ENCODE results near the gene EEFSEC. TPM values are rescaled to one million over a fixed set of nuclear protein-coding genes. Genes with fewer than 3 reads are reported as not detected.

Gene EEFSEC
- total and polyA plus RNA-seq, 5 donors from 2014 or later = 16.9 to 21.9 (median 18.5) TPM

- Histone ChIP-seq H3K4me1 (ENCODE audit: control insufficient read depth, insufficient read depth, low read length, poor library complexity, severe bottlenecking) (peaks cover 8% of the 10 kb centered on the region), H3K36me3 (ENCODE audit: control insufficient read depth, insufficient read depth, low read length) (no peaks in the 10 kb centered on the region), H3K9me3 (ENCODE audit: control insufficient read depth in 2 of 2, low read length in 2 of 2) (no peaks in the 10 kb centered on the region), H3K4me3 (ENCODE audit: low read depth, low read length) (no peak overlapping the region), H3K27ac (ENCODE audit: insufficient read depth, low read length, poor library complexity, severe bottlenecking) (no peak overlapping the region), H3K27me3 (ENCODE audit: control insufficient read depth, insufficient read depth, low read length) (peaks cover 5% of the 10 kb centered on the region)
- H3K9me3 Mint-ChIP-seq = peaks cover 0 to 3% (median 0%) of the 10 kb centered on the region in 7 donors
- H3K27me3 Mint-ChIP-seq = peaks cover 38% of the 10 kb centered on the region
- no peak overlapping the region for H3K4me3 Mint-ChIP-seq
- H3K36me3 Mint-ChIP-seq = peaks cover 3% of the 10 kb centered on the region
- peaks cover 0 to 8% (median 2%) of the 10 kb centered on the region in 4 donors for H3K4me1 Mint-ChIP-seq
- ATAC-seq (ENCODE audit: low read depth in 2 of 2) = no peak
- no peak overlapping the region for H3K27ac Mint-ChIP-seq
- DNase-seq = no peak
Observed at GRCh38 chr3:128427175-128427857, 274.0 kb downstream of the EEFSEC start.

GRCh38 chr3:128427872-128428822 is 274.9 kb downstream of the EEFSEC start:
- peaks cover 8% of the 10 kb centered on the region for H3K4me1 ChIP-seq (ENCODE audit: control insufficient read depth, insufficient read depth, low read length, poor library complexity, severe bottlenecking)
- peaks cover 0 to 10% (median 2%) of the 10 kb centered on the region in 4 donors for H3K4me1 Mint-ChIP-seq
- no peaks in the 10 kb centered on the region for H3K9me3 ChIP-seq (ENCODE audit: control insufficient read depth in 2 of 2, low read length in 2 of 2)
- no peak for ATAC-seq (ENCODE audit: low read depth in 2 of 2)
- H3K4me3 Mint-ChIP-seq = no peak overlapping the region
- peaks cover 5% of the 10 kb centered on the region for H3K27me3 ChIP-seq (ENCODE audit: control insufficient read depth, insufficient read depth, low read length)
- peaks cover 0 to 3% (median 0%) of the 10 kb centered on the region in 7 donors for H3K9me3 Mint-ChIP-seq
- H3K27ac ChIP-seq (ENCODE audit: insufficient read depth, low read length, poor library complexity, severe bottlenecking) = no peak overlapping the region
- H3K4me3 ChIP-seq (ENCODE audit: low read depth, low read length) = no peak overlapping the region
- H3K36me3 ChIP-seq (ENCODE audit: control insufficient read depth, insufficient read depth, low read length) = no peaks in the 10 kb centered on the region
- H3K27me3 Mint-ChIP-seq = peaks cover 41% of the 10 kb centered on the region
- H3K36me3 Mint-ChIP-seq = peaks cover 3% of the 10 kb centered on the region
- DNase-seq = no peak
- H3K27ac Mint-ChIP-seq = no peak overlapping the region

DNA sequence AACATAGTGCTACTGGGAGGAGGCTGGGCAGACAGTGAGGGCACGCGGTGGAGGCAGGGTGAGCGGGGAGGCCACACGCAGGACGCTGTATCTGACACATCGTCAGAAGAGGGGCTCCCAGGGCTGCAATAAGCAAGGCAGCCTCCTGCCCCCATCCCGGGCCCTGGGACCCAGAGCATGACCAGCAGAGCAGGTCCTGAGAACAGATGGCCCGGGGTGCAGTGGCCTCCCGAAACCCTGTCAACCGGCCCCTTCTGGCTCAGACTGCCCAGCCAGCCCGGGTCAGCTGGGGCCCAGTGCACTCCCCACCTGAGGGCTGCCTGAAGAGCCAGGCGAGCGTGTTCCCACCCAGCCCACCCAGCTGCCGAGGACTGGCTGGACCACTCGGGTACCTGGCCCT is 276.0 kb downstream of the EEFSEC start:
- Histone ChIP-seq H3K4me1 (ENCODE audit: control insufficient read depth, insufficient read depth, low read length, poor library complexity, severe bottlenecking) (peaks cover 8% of the 10 kb centered on the region), H3K27me3 (ENCODE audit: control insufficient read depth, insufficient read depth, low read length) (peaks cover 8% of the 10 kb centered on the region), H3K36me3 (ENCODE audit: control insufficient read depth, insufficient read depth, low read length) (no peaks in the 10 kb centered on the region), H3K9me3 (ENCODE audit: control insufficient read depth in 2 of 2, low read length in 2 of 2) (no peaks in the 10 kb centered on the region), H3K27ac (ENCODE audit: insufficient read depth, low read length, poor library complexity, severe bottlenecking) (no peak overlapping the region), H3K4me3 (ENCODE audit: low read depth, low read length) (no peak overlapping the region)
- Mint-ChIP-seq H3K27ac (no peak overlapping the region), H3K4me1 (peaks cover 0 to 13% (median 2%) of the 10 kb centered on the region in 4 donors), H3K27me3 (peaks cover 44% of the 10 kb centered on the region), H3K9me3 (peaks cover 0 to 3% (median 0%) of the 10 kb centered on the region in 7 donors), H3K4me3 (no peak overlapping the region), H3K36me3 (peaks cover 3% of the 10 kb centered on the region)
- DNase-seq (no peak), ATAC-seq (ENCODE audit: low read depth in 2 of 2) (no peak)

GRCh38 chr3:128429751-128430150 is 276.5 kb downstream of the EEFSEC start:
- Histone ChIP-seq H3K27ac (ENCODE audit: insufficient read depth, low read length, poor library complexity, severe bottlenecking) (no peak overlapping the region), H3K27me3 (ENCODE audit: control insufficient read depth, insufficient read depth, low read length) (peaks cover 8% of the 10 kb centered on the region), H3K4me1 (ENCODE audit: control insufficient read depth, insufficient read depth, low read length, poor library complexity, severe bottlenecking) (peaks cover 8% of the 10 kb centered on the region), H3K36me3 (ENCODE audit: control insufficient read depth, insufficient read depth, low read length) (no peaks in the 10 kb centered on the region), H3K4me3 (ENCODE audit: low read depth, low read length) (no peak overlapping the region), H3K9me3 (ENCODE audit: control insufficient read depth in 2 of 2, low read length in 2 of 2) (no peaks in the 10 kb centered on the region)
- H3K4me1 Mint-ChIP-seq = peaks cover 0 to 13% (median 2%) of the 10 kb centered on the region in 4 donors
- H3K4me3 Mint-ChIP-seq = no peak overlapping the region
- H3K27me3 Mint-ChIP-seq = peaks cover 45% of the 10 kb centered on the region
- no peak for DNase-seq
- H3K9me3 Mint-ChIP-seq = peaks cover 0 to 3% (median 0%) of the 10 kb centered on the region in 7 donors
- no peak overlapping the region for H3K27ac Mint-ChIP-seq
- peaks cover 3% of the 10 kb centered on the region for H3K36me3 Mint-ChIP-seq
- ATAC-seq (ENCODE audit: low read depth in 2 of 2) = no peak

DNA sequence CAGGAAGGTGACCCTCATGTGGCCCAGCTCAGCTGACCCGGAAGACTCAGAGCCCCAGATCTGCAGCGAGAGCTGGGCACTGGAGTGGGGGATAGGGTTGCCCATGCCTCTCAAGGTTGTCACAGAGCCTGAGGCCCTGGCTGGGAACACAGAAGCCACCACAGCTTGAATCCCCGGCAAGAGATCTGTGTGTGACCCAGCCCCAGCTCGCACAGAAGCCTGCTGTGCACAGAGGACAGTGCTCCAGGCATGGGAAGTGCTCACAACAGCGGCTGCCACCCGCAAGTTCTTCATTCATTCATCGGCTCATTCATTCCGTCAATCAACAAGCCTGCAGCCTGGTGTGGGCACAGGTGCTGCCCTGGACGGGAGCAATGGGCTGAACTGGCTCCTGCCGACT is 277.0 kb downstream of the EEFSEC start:
- H3K27ac Mint-ChIP-seq = no peak overlapping the region
- H3K36me3 Mint-ChIP-seq = peaks cover 3% of the 10 kb centered on the region
- peaks cover 8% of the 10 kb centered on the region for H3K27me3 ChIP-seq (ENCODE audit: control insufficient read depth, insufficient read depth, low read length)
- peaks cover 0 to 3% (median 0%) of the 10 kb centered on the region in 7 donors for H3K9me3 Mint-ChIP-seq
- H3K4me3 ChIP-seq (ENCODE audit: low read depth, low read length) = no peak overlapping the region
- ATAC-seq (ENCODE audit: low read depth in 2 of 2) (no peak), DNase-seq (no peak)
- peaks cover 0 to 13% (median 2%) of the 10 kb centered on the region in 4 donors for H3K4me1 Mint-ChIP-seq
- peaks cover 50% of the 10 kb centered on the region for H3K27me3 Mint-ChIP-seq
- H3K9me3 ChIP-seq (ENCODE audit: control insufficient read depth in 2 of 2, low read length in 2 of 2) = no peaks in the 10 kb centered on the region
- peaks cover 8% of the 10 kb centered on the region for H3K4me1 ChIP-seq (ENCODE audit: control insufficient read depth, insufficient read depth, low read length, poor library complexity, severe bottlenecking)
- no peak overlapping the region for H3K4me3 Mint-ChIP-seq
- no peaks in the 10 kb centered on the region for H3K36me3 ChIP-seq (ENCODE audit: control insufficient read depth, insufficient read depth, low read length)
- H3K27ac ChIP-seq (ENCODE audit: insufficient read depth, low read length, poor library complexity, severe bottlenecking) = no peak overlapping the region

DNA sequence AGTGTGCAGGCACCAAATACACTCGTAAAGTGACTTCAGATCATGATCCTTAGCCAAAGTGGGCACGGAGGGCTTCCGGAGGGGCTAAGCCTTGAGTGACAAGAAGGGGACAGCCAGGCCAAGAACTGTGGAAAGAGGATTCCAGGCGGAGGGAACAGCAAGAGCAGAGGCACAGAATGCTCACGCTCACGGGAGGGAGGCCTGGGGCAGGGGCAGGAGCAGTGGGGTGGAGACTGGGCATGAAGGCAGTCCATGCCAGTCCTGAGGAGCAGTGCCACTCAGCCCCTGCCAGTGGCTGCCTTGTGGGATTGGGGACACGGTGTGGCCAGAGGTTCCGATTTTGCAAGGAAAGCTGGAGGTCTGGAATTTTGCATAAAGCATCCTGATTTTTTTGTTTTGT is 277.4 kb downstream of the EEFSEC start:
- Histone ChIP-seq H3K27ac (ENCODE audit: insufficient read depth, low read length, poor library complexity, severe bottlenecking) (no peak overlapping the region), H3K36me3 (ENCODE audit: control insufficient read depth, insufficient read depth, low read length) (no peaks in the 10 kb centered on the region), H3K27me3 (ENCODE audit: control insufficient read depth, insufficient read depth, low read length) (peaks cover 8% of the 10 kb centered on the region), H3K9me3 (ENCODE audit: control insufficient read depth in 2 of 2, low read length in 2 of 2) (no peaks in the 10 kb centered on the region), H3K4me1 (ENCODE audit: control insufficient read depth, insufficient read depth, low read length, poor library complexity, severe bottlenecking) (peaks cover 8% of the 10 kb centered on the region), H3K4me3 (ENCODE audit: low read depth, low read length) (no peak overlapping the region)
- H3K27me3 Mint-ChIP-seq = peaks cover 50% of the 10 kb centered on the region
- ATAC-seq (ENCODE audit: low read depth in 2 of 2) (no peak), DNase-seq (no peak)
- H3K4me1 Mint-ChIP-seq = peaks cover 0 to 13% (median 2%) of the 10 kb centered on the region in 4 donors
- peaks cover 0 to 3% (median 0%) of the 10 kb centered on the region in 7 donors for H3K9me3 Mint-ChIP-seq
- peaks cover 3% of the 10 kb centered on the region for H3K36me3 Mint-ChIP-seq
- H3K27ac Mint-ChIP-seq = no peak overlapping the region
- H3K4me3 Mint-ChIP-seq = no peak overlapping the region

DNA sequence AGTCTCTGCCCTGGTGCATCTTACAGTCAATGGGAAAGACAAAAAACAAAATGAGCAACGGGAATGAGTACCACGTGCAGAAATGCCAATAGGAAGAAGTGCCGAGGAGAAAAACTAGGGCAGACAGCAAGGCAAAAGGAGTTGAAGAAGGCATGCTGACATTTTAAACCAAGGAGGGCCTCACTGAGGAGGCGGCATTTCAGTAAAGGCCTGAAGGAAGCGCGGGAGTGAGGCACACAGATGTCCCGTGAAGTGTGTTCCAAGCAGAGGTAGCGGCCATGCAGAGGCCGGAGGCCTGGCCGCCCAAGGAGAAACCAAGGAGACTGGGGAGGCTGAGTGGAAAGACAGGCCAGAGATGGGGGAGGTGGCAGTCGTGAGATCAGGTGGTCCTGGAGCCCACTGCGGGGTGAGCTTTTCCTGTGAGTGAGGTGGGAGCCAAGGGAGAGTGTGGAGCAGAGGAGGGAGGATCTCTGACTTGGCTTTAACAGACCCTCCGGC is 278.6 kb downstream of the EEFSEC start:
- no peak for ATAC-seq (ENCODE audit: low read depth in 2 of 2)
- DNase-seq = no peak
- peaks cover 58% of the 10 kb centered on the region for H3K27me3 Mint-ChIP-seq
- H3K4me3 Mint-ChIP-seq = peak overlapping the region in 3 of 4 donors; percentile 6 to 60 (median 39)
- peaks cover 0 to 3% (median 0%) of the 10 kb centered on the region in 7 donors for H3K9me3 Mint-ChIP-seq
- Histone ChIP-seq H3K9me3 (ENCODE audit: control insufficient read depth in 2 of 2, low read length in 2 of 2) (no peaks in the 10 kb centered on the region), H3K4me3 (ENCODE audit: low read depth, low read length) (no peak overlapping the region), H3K27ac (ENCODE audit: insufficient read depth, low read length, poor library complexity, severe bottlenecking) (no peak overlapping the region), H3K4me1 (ENCODE audit: control insufficient read depth, insufficient read depth, low read length, poor library complexity, severe bottlenecking) (no peaks in the 10 kb centered on the region), H3K36me3 (ENCODE audit: control insufficient read depth, insufficient read depth, low read length) (no peaks in the 10 kb centered on the region), H3K27me3 (ENCODE audit: control insufficient read depth, insufficient read depth, low read length) (peaks cover 8% of the 10 kb centered on the region)
- peaks cover 3% of the 10 kb centered on the region for H3K36me3 Mint-ChIP-seq
- no peak overlapping the region for H3K27ac Mint-ChIP-seq
- H3K4me1 Mint-ChIP-seq = peaks cover 0 to 13% (median 2%) of the 10 kb centered on the region in 4 donors
